Activated naive CD8-positive, alpha-beta T cell treated with anti-CD3 and anti-CD28 coated beads, Interleukin-2, amount 50 U/mL, for 16 hours (primary cell): ENCODE data around the gene SLC29A3.

Experiments used
- DNase-seq: peaks from one replicate; pipeline ENCODE4 v3.0.0-alpha.2; 2020; ENCODE audit warnings: low read depth, low spot score

The SLC29A3 gene

DNA sequence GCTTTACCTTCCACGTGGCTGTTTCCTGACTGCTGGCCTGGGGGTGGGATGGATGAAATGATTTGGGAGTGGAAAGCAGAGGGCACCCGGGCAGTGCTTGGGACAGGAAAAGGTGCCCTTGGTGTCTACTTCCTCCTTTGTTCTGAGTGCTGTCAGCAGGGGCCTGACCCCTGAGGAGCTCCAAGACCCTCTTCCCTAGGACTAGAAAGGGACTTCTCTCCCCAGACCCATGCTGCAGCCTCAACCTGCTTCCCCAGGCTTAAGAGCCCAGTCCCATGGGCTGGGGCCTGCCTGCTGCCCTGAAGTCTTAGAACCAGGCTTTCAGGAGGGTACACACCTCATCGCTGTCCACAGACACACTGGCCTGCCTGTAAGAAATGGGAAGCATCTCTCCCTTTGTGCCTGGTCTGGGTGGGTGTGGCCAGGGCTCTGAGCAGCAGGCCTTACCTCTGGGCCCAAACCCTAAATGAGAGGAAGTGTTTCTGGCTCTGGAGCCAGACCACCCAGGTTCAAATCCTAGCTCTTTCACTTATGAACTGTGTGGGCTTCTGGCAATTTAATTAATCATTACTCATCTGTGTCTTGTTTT is 90.6 kb downstream of the SLC29A3 start:
- no peak for DNase-seq
